AG09319 (cell line): ENCODE data around the gene NOD1.

ENCODE experiments used
- DNase-seq: peaks from one replicate; pipeline ENCODE4 v3.0.0-alpha.2; 2010; ENCODE audit warnings: low read depth; ENCODE audit errors: extremely low read depth
- CTCF ChIP-seq: IDR thresholded peaks from 2 replicates; pipeline ENCODE4 v1.5.1; 2011; ENCODE audit warnings: low read depth, mild to moderate bottlenecking, inconsistent platforms, low read length, moderate library complexity

The NOD1 gene

GRCh38 chr7:30445770-30446169 lies 32.8 kb downstream of the NOD1 start:
- TF ChIP-seq CTCF, result peak; percentile 48
- peak; percentile 53 for DNase-seq

GRCh38 chr7:30437823-30438574 lies 40.6 kb downstream of the NOD1 start:
- no peak for TF ChIP-seq CTCF
- no peak for DNase-seq

- DNase-seq, result no peak
- no peak for TF ChIP-seq CTCF
Measured at GRCh38 chr7:30436518-30436917, 42.1 kb downstream of the NOD1 start.

GRCh38 chr7:30436046-30436445 lies 42.5 kb downstream of the NOD1 start:
- TF ChIP-seq CTCF, result no peak
- no peak for DNase-seq

GRCh38 chr7:30434140-30434799 lies 44.3 kb downstream of the NOD1 start:
- no peak for DNase-seq
- no peak for TF ChIP-seq CTCF

GRCh38 chr7:30433506-30433905 lies 45.1 kb downstream of the NOD1 start:
- TF ChIP-seq CTCF, result no peak

GRCh38 chr7:30433082-30433481 lies 45.5 kb downstream of the NOD1 start:
- peak; percentile 59 for DNase-seq
- no peak for TF ChIP-seq CTCF

More at GRCh38 chr7:30433506-30433905, 45.1 kb downstream of the NOD1 start:
- DNase-seq, result no peak
